ENCODE results near the gene GRK3.

GRK3 gene

DNA sequence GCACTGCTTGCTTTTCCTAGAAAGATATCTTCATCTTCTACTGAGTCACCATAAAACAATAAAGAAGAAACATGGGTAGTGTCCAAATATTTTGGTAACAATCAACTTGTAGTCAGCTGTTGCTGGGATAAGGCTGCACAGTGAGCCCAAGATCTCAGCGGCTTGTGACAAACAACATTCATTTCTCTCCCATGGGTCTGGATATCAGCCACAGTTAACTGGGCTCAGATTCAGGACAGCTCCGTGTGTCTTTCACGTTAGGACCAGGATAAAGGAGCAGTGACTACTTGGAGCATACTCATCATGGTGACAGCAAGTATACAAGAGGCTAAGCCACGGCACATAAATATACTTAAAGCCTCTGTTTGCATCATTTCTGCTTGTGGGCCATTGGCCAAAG is 27.9 kb upstream of the GRK3 start:
- H4K20me1 ChIP-seq (ENCODE audit: control insufficient read depth, insufficient read depth, low read depth, low read length), result no peaks in the 10 kb centered on the region
- no peak for TF ChIP-seq EZH2phosphoT487 (IDR thresholded peaks at IDR 0.05; ENCODE audit: borderline replicate concordance, low read length)
- TF ChIP-seq, protein P1, sequence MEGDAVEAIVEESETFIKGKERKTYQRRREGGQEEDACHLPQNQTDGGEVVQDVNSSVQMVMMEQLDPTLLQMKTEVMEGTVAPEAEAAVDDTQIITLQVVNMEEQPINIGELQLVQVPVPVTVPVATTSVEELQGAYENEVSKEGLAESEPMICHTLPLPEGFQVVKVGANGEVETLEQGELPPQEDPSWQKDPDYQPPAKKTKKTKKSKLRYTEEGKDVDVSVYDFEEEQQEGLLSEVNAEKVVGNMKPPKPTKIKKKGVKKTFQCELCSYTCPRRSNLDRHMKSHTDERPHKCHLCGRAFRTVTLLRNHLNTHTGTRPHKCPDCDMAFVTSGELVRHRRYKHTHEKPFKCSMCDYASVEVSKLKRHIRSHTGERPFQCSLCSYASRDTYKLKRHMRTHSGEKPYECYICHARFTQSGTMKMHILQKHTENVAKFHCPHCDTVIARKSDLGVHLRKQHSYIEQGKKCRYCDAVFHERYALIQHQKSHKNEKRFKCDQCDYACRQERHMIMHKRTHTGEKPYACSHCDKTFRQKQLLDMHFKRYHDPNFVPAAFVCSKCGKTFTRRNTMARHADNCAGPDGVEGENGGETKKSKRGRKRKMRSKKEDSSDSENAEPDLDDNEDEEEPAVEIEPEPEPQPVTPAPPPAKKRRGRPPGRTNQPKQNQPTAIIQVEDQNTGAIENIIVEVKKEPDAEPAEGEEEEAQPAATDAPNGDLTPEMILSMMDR (IDR thresholded peaks at IDR 0.05; ENCODE audit: low read depth, low read length, poor library complexity, severe bottlenecking), result no peak
- H3K36me3 ChIP-seq (ENCODE audit: control insufficient read depth, low read length), result no peaks in the 10 kb centered on the region
- no peaks in the 10 kb centered on the region for H3K79me2 ChIP-seq (ENCODE audit: control insufficient read depth, low read length)
- H3K9me3 ChIP-seq (ENCODE audit: control insufficient read depth, insufficient read depth, low read length), result no peaks in the 10 kb centered on the region
- no peaks in the 10 kb centered on the region for H3K4me1 ChIP-seq (ENCODE audit: control insufficient read depth, low read length)
- no peak overlapping the region for H3K27ac ChIP-seq (ENCODE audit: low read depth, low read length)
- H3K9me2 ChIP-seq (replicated peaks; ENCODE audit: control insufficient read depth, low read length), result no peaks in the 10 kb centered on the region
- no peaks in the 10 kb centered on the region for H3F3A ChIP-seq (ENCODE audit: control insufficient read depth, insufficient read depth)
- H3K4me2 ChIP-seq (ENCODE audit: low read length), result no peak overlapping the region
- no peak overlapping the region for H3K4me3 ChIP-seq (ENCODE audit: low read length)
- peaks cover 2% of the 10 kb centered on the region; the same call in 1 of the 2 replicates for H3K27me3 ChIP-seq (ENCODE audit: control insufficient read depth, low read length)

DNA sequence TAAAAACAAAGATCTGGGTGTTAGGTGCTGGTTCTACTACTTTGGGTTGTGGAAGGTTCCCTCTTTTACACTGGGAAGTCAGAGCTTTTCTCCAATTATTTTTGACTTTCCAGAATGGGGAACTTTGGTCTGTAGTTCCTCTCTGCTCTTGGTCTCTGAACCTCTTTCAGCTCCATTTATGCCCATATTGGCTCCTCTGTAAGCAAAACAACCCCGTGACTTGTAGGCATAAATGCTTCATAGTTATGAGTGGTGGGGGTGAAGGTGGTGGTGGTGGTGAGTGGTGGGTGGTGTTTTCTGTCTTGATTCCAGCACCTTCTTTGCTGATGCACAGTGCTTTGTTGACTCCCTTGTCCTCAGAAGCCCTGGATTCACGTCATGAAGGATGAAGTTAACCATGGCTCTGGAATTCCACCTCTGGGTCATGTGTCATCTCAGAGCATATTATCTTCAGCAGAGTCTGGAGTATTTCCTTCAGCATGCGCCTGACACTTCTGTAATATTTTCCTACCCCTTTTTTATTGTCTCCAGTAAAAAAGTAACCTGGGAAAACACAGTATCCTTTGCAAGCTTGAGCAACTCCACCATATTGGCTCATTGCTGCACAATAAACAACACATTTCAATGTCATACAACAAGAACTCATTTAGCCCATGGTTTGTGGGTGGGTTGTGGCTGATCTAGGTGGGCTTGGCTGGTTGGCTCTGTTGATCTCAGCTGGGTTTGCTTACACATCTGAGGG is 24.1 kb upstream of the GRK3 start:
- H3K4me2 ChIP-seq (ENCODE audit: low read length), result no peak overlapping the region
- TF ChIP-seq EZH2phosphoT487 (IDR thresholded peaks at IDR 0.05; ENCODE audit: borderline replicate concordance, low read length), result no peak
- TF ChIP-seq, protein P1 (IDR thresholded peaks at IDR 0.05; ENCODE audit: low read depth, low read length, poor library complexity, severe bottlenecking), result no peak
- H3K27me3 ChIP-seq (ENCODE audit: control insufficient read depth, low read length), result peaks cover 2% of the 10 kb centered on the region; the same call in 1 of the 2 replicates
- no peaks in the 10 kb centered on the region for H3K9me2 ChIP-seq (replicated peaks; ENCODE audit: control insufficient read depth, low read length)
- H3F3A ChIP-seq (ENCODE audit: control insufficient read depth, insufficient read depth), result no peaks in the 10 kb centered on the region
- no peak overlapping the region for H3K4me3 ChIP-seq (ENCODE audit: low read length)
- no peaks in the 10 kb centered on the region for H3K79me2 ChIP-seq (ENCODE audit: control insufficient read depth, low read length)
- H3K4me1 ChIP-seq (ENCODE audit: control insufficient read depth, low read length), result peaks cover 12% of the 10 kb centered on the region
- no peak overlapping the region for H3K27ac ChIP-seq (ENCODE audit: low read depth, low read length)
- H3K9me3 ChIP-seq (ENCODE audit: control insufficient read depth, insufficient read depth, low read length), result no peaks in the 10 kb centered on the region
- H3K36me3 ChIP-seq (ENCODE audit: control insufficient read depth, low read length), result no peaks in the 10 kb centered on the region
- no peaks in the 10 kb centered on the region for H4K20me1 ChIP-seq (ENCODE audit: control insufficient read depth, insufficient read depth, low read depth, low read length)

DNA sequence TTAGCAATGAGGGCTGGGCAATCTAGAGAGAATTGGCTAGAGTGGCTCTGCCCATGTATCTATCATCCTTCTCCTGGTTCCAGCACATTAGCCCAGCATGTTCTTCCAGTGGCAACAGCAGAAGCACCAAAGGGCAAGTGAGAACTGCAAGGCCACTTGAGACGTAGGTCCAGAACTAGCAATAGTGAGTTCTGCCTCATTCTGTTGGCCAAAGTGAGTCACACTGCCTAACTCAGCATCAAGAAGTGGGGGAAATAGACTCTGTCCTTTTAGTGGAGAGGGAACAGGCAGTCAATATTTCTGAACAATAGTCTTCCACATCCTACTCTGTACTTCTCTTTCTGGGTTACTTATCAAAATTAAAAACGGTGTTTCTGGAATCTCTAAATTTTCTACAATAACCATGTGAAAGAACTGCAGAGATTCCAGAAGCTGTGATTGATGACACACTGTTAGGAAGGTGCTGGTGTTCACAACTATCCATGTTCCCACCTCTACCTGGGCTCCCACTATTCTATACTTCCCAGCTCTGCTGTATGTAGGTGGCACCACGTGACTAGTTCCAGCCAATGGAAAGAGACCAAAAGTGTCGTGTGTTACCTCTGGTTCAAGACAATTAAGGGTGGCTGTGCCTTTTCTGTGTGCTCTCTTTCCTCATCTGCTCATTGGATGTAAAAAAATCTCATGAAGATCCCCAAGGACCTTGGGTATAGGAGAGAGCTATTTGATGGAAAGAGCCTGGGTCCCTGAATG is 23.4 kb upstream of the GRK3 start:
- H3K4me2 ChIP-seq (ENCODE audit: low read length), result no peak overlapping the region
- TF ChIP-seq EZH2phosphoT487 (IDR thresholded peaks at IDR 0.05; ENCODE audit: borderline replicate concordance, low read length), result no peak
- TF ChIP-seq, protein P1 (IDR thresholded peaks at IDR 0.05; ENCODE audit: low read depth, low read length, poor library complexity, severe bottlenecking), result no peak
- no peaks in the 10 kb centered on the region for H3K79me2 ChIP-seq (ENCODE audit: control insufficient read depth, low read length)
- no peaks in the 10 kb centered on the region for H3K9me3 ChIP-seq (ENCODE audit: control insufficient read depth, insufficient read depth, low read length)
- no peak overlapping the region for H3K4me3 ChIP-seq (ENCODE audit: low read length)
- peaks cover 2% of the 10 kb centered on the region; the same call in 1 of the 2 replicates for H3K27me3 ChIP-seq (ENCODE audit: control insufficient read depth, low read length)
- H3K27ac ChIP-seq (ENCODE audit: low read depth, low read length), result no peak overlapping the region
- no peaks in the 10 kb centered on the region for H4K20me1 ChIP-seq (ENCODE audit: control insufficient read depth, insufficient read depth, low read depth, low read length)
- H3K36me3 ChIP-seq (ENCODE audit: control insufficient read depth, low read length), result no peaks in the 10 kb centered on the region
- H3K4me1 ChIP-seq (ENCODE audit: control insufficient read depth, low read length), result peaks cover 12% of the 10 kb centered on the region
- H3K9me2 ChIP-seq (replicated peaks; ENCODE audit: control insufficient read depth, low read length), result no peaks in the 10 kb centered on the region
- H3F3A ChIP-seq (ENCODE audit: control insufficient read depth, insufficient read depth), result no peaks in the 10 kb centered on the region

Data from DOHH2 (cell line).